ENCODE results near the gene NOTCH2. TPM values are rescaled to one million over a fixed set of nuclear protein-coding genes. Genes with fewer than 3 reads are reported as not detected.

Gene NOTCH2
- total and polyA plus RNA-seq, 7 experiments from 2014 or later: 25.4 to 143 (median 71.0) TPM

DNA sequence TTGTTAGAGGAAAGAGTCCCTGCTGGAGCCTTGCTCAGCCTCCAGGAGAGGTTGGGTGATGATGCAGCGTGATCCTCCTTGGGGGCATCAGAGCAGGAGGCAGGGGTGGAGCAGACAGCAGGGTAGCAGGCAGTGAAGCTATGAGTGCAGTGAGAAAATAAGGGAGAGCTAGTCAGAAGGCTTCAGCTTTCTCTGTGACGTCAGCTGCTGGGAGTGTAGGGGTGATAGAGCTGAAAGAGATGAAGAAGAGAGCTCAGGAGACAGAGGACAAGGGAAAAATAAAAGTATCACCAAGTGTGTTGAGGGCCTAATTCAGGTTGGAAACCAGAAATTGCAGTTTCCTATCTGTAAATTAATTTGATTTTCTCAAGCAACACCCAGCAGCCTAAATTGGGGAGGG, 170.9 kb downstream of the NOTCH2 start:
- H3K4me1 ChIP-seq (ENCODE audit: control insufficient read depth in 2 of 2, insufficient read depth in 2 of 2, low read length in 2 of 2): no peaks in the 10 kb centered on the region
- no peaks in the 10 kb centered on the region for H3K36me3 ChIP-seq (ENCODE audit: control insufficient read depth in 2 of 3, insufficient read depth in 3 of 3, low read length in 3 of 3)
- DNase-seq: no peak
- no peaks in the 10 kb centered on the region for H3K27me3 ChIP-seq (ENCODE audit: control insufficient read depth in 2 of 2, insufficient read depth in 2 of 2, low read length in 2 of 2)
- intact Hi-C loops (cut with micrococcal nuclease): no loop called here
- H3K9me3 Mint-ChIP-seq: peaks cover 0 to 2% (median 0%) of the 10 kb centered on the region in 11 donors
- H3K27ac Mint-ChIP-seq: no peak overlapping the region
- ChIA-PET CTCF (no interaction called here), POLR2A (no interaction called here)
- H3K4me3 Mint-ChIP-seq: no peak overlapping the region
- no peaks in the 10 kb centered on the region for H3K9me3 ChIP-seq (ENCODE audit: control insufficient read depth in 2 of 3, low read length in 3 of 3)
- peaks cover 0 to 2% (median 0%) of the 10 kb centered on the region in 5 donors for H3K36me3 Mint-ChIP-seq
- no peak overlapping the region for H3K4me3 ChIP-seq (ENCODE audit: low read length)
- ATAC-seq: no peak
- peaks cover 0 to 24% (median 4%) of the 10 kb centered on the region in 5 donors for H3K27me3 Mint-ChIP-seq
- peaks cover 0 to 17% (median 5%) of the 10 kb centered on the region in 7 donors for H3K4me1 Mint-ChIP-seq
- no peak overlapping the region for H3K27ac ChIP-seq (ENCODE audit: low read depth, low read length)

DNA sequence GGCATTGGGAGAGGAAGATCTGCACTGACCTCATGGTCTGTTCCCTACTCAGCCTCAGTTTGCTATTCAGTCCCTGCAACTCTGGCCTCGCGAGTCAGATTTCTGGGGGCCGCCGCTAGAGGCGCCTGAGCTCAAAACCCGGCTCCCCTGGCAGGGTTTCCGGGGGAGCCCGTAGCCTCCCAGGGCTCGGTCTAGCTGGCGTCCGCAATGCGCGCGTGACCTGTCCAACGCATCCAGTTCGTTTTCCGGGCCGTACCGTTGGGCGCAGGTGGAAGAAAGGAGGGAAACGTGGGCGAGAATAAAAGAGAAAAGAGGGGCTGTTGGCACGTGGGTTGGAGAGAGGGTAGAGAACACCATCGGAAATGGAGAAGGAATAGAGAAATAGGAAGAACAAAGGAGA, 173.2 kb downstream of the NOTCH2 start, which contains the start of gene ADAM30:
TSS of gene ADAM30 (minus strand) at position 213 of the 400 bp plus-strand sequence. CDS start at position 34, 179 bp downstream.
- Mint-ChIP-seq H3K27ac (no peak within 1 kb of the TSS), H3K4me1 (peaks cover 0 to 37% (median 8%) of the 10 kb centered on the region in 7 donors), H3K27me3 (peaks cover 0 to 8% (median 4%) of the 10 kb centered on the region in 5 donors), H3K36me3 (peaks cover 0 to 3% (median 0%) of the 10 kb centered on the region in 5 donors), H3K9me3 (no peaks in the 10 kb centered on the region), H3K4me3 (no peak within 1 kb of the TSS)
- ATAC-seq (no peak), DNase-seq (no peak)
- ChIA-PET POLR2A (no interaction called here), CTCF (no interaction called here)
- Histone ChIP-seq H3K27me3 (ENCODE audit: control insufficient read depth in 2 of 2, insufficient read depth in 2 of 2, low read length in 2 of 2) (no peaks in the 10 kb centered on the region), H3K4me3 (ENCODE audit: low read length) (no peak within 1 kb of the TSS), H3K9me3 (ENCODE audit: control insufficient read depth in 2 of 3, low read length in 3 of 3) (no peaks in the 10 kb centered on the region), H3K27ac (ENCODE audit: low read depth, low read length) (no peak within 1 kb of the TSS), H3K36me3 (ENCODE audit: control insufficient read depth in 2 of 3, insufficient read depth in 3 of 3, low read length in 3 of 3) (no peaks in the 10 kb centered on the region), H3K4me1 (ENCODE audit: control insufficient read depth in 2 of 2, insufficient read depth in 2 of 2, low read length in 2 of 2) (no peaks in the 10 kb centered on the region)
- intact Hi-C loops (cut with micrococcal nuclease): no loop called here

DNA sequence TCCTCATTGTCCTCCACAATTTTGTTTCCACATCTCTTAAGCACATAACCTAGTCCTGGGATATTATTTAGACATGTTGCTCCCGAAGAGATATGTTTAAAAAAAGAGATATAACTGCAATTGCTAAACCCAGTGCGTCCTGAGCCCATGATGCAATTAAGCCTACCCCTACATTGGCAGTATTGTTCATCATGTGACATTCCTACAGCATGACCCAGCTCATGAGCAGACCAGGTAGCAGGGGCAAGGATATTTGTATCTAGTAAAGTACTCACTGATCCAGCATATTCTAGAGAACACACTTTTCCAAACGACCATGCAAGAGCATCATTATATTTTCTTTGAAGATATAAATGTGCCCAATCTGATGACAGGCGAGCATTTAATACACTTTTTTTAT, 174.4 kb downstream of the NOTCH2 start:
- Mint-ChIP-seq H3K4me3 (no peak overlapping the region), H3K4me1 (peaks cover 0 to 44% (median 8%) of the 10 kb centered on the region in 7 donors), H3K27ac (no peak overlapping the region), H3K9me3 (peaks cover 0 to under 1% (median 0%) of the 10 kb centered on the region in 11 donors), H3K36me3 (peaks cover 0 to 8% (median 0%) of the 10 kb centered on the region in 5 donors), H3K27me3 (peaks cover 4 to 10% (median 6%) of the 10 kb centered on the region in 5 donors)
- Histone ChIP-seq H3K9me3 (ENCODE audit: control insufficient read depth in 2 of 3, low read length in 3 of 3) (no peaks in the 10 kb centered on the region), H3K27ac (ENCODE audit: low read depth, low read length) (no peak overlapping the region), H3K4me3 (ENCODE audit: low read length) (no peak overlapping the region), H3K36me3 (ENCODE audit: control insufficient read depth in 2 of 3, insufficient read depth in 3 of 3, low read length in 3 of 3) (no peaks in the 10 kb centered on the region), H3K27me3 (ENCODE audit: control insufficient read depth in 2 of 2, insufficient read depth in 2 of 2, low read length in 2 of 2) (no peaks in the 10 kb centered on the region), H3K4me1 (ENCODE audit: control insufficient read depth in 2 of 2, insufficient read depth in 2 of 2, low read length in 2 of 2) (no peaks in the 10 kb centered on the region)
- ATAC-seq (no peak), DNase-seq (no peak)
- POLR2A ChIA-PET: no interaction called here
- intact Hi-C loops (cut with micrococcal nuclease): no loop called here
- CTCF ChIA-PET: no interaction called here

DNA sequence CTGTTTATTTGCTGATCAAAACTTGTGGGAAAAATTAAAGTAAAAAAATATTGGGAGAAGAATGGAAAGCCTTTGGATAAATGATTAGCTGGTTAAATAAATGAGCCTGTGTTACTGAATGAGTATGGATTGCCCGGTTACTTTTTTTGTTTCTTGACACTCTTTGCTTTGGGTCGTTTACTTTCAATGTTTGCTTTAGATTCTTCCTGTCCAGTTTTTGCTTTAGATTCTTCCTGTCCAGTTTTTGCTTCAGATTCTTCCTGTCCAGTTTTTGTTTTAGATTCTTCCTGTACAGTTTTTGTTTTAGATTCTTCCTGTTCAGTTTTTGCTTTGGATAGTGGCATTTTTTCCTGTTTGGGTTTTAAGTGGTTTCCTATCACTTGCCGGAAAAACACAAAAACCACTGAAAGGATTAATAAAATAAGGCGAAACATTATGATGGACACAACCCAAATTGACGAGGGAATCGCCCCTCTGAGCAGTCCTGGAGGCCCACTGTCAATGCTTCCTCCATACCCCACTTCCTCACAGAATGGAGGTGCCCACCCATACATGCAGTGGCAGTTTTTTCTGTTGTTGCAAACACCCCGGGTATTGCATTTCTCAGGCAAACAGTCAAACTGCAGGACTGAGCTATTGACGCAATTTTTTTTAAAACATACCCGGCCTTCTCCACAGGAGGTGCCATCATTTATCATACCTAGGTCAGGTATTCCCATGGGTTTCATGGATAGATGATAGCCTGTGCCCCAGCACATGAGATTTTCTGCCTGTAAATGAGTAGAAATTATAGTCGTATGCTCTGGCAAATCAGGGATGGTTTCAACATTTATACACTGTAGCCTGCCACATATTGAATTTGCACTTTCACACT, 175.4 kb downstream of the NOTCH2 start:
- Mint-ChIP-seq H3K27me3 (peaks cover 4 to 16% (median 9%) of the 10 kb centered on the region in 5 donors), H3K4me3 (peak overlapping the region in 1 of 10 donors; percentile 62), H3K9me3 (peaks cover 0 to 4% (median under 1%) of the 10 kb centered on the region in 11 donors), H3K27ac (peak overlapping the region in 1 of 9 donors; percentile 80), H3K36me3 (peaks cover 0 to 12% (median 0%) of the 10 kb centered on the region in 5 donors), H3K4me1 (peaks cover 0 to 44% (median 8%) of the 10 kb centered on the region in 7 donors)
- ATAC-seq (no peak), DNase-seq (no peak)
- POLR2A ChIA-PET: no interaction called here
- CTCF ChIA-PET: interaction anchor here (2.3 kb wide), 1 partner anchor 11 kb away, joined by 5 read pairs; no protein-coding TSS in a partner anchor
- Histone ChIP-seq H3K27me3 (ENCODE audit: control insufficient read depth in 2 of 2, insufficient read depth in 2 of 2, low read length in 2 of 2) (no peaks in the 10 kb centered on the region), H3K36me3 (ENCODE audit: control insufficient read depth in 2 of 3, insufficient read depth in 3 of 3, low read length in 3 of 3) (no peaks in the 10 kb centered on the region), H3K4me1 (ENCODE audit: control insufficient read depth in 2 of 2, insufficient read depth in 2 of 2, low read length in 2 of 2) (no peaks in the 10 kb centered on the region), H3K9me3 (ENCODE audit: control insufficient read depth in 2 of 3, low read length in 3 of 3) (no peaks in the 10 kb centered on the region), H3K27ac (ENCODE audit: low read depth, low read length) (no peak overlapping the region), H3K4me3 (ENCODE audit: low read length) (no peak overlapping the region)
- intact Hi-C loops (cut with micrococcal nuclease): no loop called here

DNA sequence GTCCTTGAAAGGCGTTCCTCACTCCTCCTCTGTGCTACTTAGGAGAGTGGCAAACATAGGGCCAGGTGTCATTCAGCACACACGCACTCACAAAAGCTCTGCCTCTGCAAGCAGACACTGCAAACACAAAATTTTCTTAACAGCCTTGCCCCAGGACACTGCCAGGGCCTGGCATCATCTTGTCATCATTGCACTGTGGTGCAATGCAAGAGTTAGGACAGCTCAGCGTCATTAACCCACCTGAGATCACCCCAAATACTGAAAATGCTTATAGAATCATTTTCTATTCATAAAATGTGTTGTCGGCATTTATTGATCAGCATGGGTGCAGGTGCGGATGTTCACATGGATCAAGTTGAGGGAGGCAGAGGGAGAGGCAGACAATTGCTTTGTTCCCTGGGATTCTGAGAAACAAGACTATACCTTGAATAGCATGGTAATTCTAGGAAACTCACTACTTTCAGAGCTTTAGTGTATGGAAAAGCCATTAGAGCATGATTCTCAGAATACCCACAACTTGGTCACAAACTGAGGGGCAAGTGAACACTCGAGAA, 176.1 kb downstream of the NOTCH2 start:
- intact Hi-C loops (cut with micrococcal nuclease): no loop called here
- CTCF ChIA-PET: interaction anchor here (2.3 kb wide), 1 partner anchor 10 kb away, joined by 5 read pairs; no protein-coding TSS in a partner anchor
- Mint-ChIP-seq H3K27ac (peak overlapping the region in 1 of 9 donors; percentile 80), H3K36me3 (peaks cover 3 to 20% (median 7%) of the 10 kb centered on the region in 5 donors), H3K9me3 (peaks cover 1 to 9% (median 7%) of the 10 kb centered on the region in 11 donors), H3K4me1 (peaks cover 0 to 44% (median 8%) of the 10 kb centered on the region in 7 donors), H3K4me3 (peak overlapping the region in 1 of 10 donors; percentile 62), H3K27me3 (peaks cover 6 to 23% (median 16%) of the 10 kb centered on the region in 5 donors)
- Histone ChIP-seq H3K4me3 (ENCODE audit: low read length) (no peak overlapping the region), H3K27ac (ENCODE audit: low read depth, low read length) (no peak overlapping the region), H3K27me3 (ENCODE audit: control insufficient read depth in 2 of 2, insufficient read depth in 2 of 2, low read length in 2 of 2) (no peaks in the 10 kb centered on the region), H3K9me3 (ENCODE audit: control insufficient read depth in 2 of 3, low read length in 3 of 3) (no peaks in the 10 kb centered on the region), H3K4me1 (ENCODE audit: control insufficient read depth in 2 of 2, insufficient read depth in 2 of 2, low read length in 2 of 2) (no peaks in the 10 kb centered on the region), H3K36me3 (ENCODE audit: control insufficient read depth in 2 of 3, insufficient read depth in 3 of 3, low read length in 3 of 3) (no peaks in the 10 kb centered on the region)
- POLR2A ChIA-PET: no interaction called here
- DNase-seq (no peak), ATAC-seq (no peak)

DNA sequence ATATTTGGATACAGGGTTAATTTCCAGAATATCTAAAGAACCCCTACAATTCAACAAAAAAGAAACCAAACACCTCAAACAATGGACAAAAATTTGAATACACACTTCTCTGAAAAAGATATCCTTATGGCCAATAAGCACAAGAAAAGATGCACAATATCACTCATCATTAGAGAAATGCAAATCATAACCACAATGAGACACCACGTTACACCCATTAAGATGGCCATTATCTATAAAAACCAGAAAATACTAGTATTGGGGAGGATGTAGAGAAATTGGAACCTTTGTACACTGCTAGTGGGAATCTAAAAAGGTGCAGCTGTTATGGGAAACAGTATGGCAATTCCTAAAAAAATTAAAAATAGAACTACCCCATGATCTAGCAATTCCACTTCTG, 178.1 kb downstream of the NOTCH2 start:
- ChIA-PET CTCF (interaction anchor here (2.3 kb wide), 1 partner anchor 8 kb away, joined by 5 read pairs; no protein-coding TSS in a partner anchor), POLR2A (no interaction called here)
- Mint-ChIP-seq H3K4me1 (peaks cover 0 to 44% (median 8%) of the 10 kb centered on the region in 7 donors), H3K9me3 (peaks cover 4 to 17% (median 12%) of the 10 kb centered on the region in 11 donors), H3K36me3 (peaks cover 5 to 27% (median 8%) of the 10 kb centered on the region in 5 donors), H3K4me3 (no peak overlapping the region), H3K27ac (no peak overlapping the region), H3K27me3 (peaks cover 6 to 29% (median 22%) of the 10 kb centered on the region in 5 donors)
- no peaks in the 10 kb centered on the region for H3K9me3 ChIP-seq (ENCODE audit: control insufficient read depth in 2 of 3, low read length in 3 of 3)
- H3K4me3 ChIP-seq (ENCODE audit: low read length): no peak overlapping the region
- H3K4me1 ChIP-seq (ENCODE audit: control insufficient read depth in 2 of 2, insufficient read depth in 2 of 2, low read length in 2 of 2): no peaks in the 10 kb centered on the region
- ATAC-seq (no peak), DNase-seq (no peak)
- H3K27ac ChIP-seq (ENCODE audit: low read depth, low read length): no peak overlapping the region
- no peaks in the 10 kb centered on the region for H3K36me3 ChIP-seq (ENCODE audit: control insufficient read depth in 2 of 3, insufficient read depth in 3 of 3, low read length in 3 of 3)
- no peaks in the 10 kb centered on the region for H3K27me3 ChIP-seq (ENCODE audit: control insufficient read depth in 2 of 2, insufficient read depth in 2 of 2, low read length in 2 of 2)
- intact Hi-C loops (cut with micrococcal nuclease): no loop called here

Data from naive thymus-derived CD4-positive, alpha-beta T cell (primary cell).